Activated naive CD8-positive, alpha-beta T cell treated with anti-CD3 and anti-CD28 coated beads, Interleukin-2, amount 50 U/mL, for 24 hours (primary cell): ENCODE results near the gene NPFF.
A peak's percentile ranks its signal among the peaks of the same experiment; 100 is the strongest.
"Not testable (repeated sequence)": the region's sequence is repeated elsewhere in the genome, so short reads cannot be mapped to it uniquely, and the experiment has no call there.

Source experiments
- ATAC-seq: fragments of 150-1000 bp; cut with Tn5 transposase; one replicate; pipeline ENCODE4 v1.10.0; 2021
- DNase-seq: peaks from one replicate; pipeline ENCODE4 v3.0.0; 2021
- H3K27ac Mint-ChIP-seq: one replicate; pipeline ENCODE4 v1.8.0; 2021; ENCODE audit warnings: mild to moderate bottlenecking, mixed read lengths
- H3K27me3 Mint-ChIP-seq: one replicate; pipeline ENCODE4 v1.8.0; 2021; ENCODE audit warnings: mixed read lengths
- H3K36me3 Mint-ChIP-seq: one replicate; pipeline ENCODE4 v1.8.0; 2021; ENCODE audit warnings: low read depth, mixed read lengths
- H3K4me1 Mint-ChIP-seq: one replicate; pipeline ENCODE4 v1.8.0; 2021; ENCODE audit warnings: mixed read lengths
- H3K4me3 Mint-ChIP-seq: one replicate; pipeline ENCODE4 v1.8.0; 2021; ENCODE audit warnings: mild to moderate bottlenecking, moderate library complexity, mixed read lengths
- H3K9me3 Mint-ChIP-seq: one replicate; pipeline ENCODE4 v1.8.0; 2021; ENCODE audit warnings: mixed read lengths

NPFF gene

DNA sequence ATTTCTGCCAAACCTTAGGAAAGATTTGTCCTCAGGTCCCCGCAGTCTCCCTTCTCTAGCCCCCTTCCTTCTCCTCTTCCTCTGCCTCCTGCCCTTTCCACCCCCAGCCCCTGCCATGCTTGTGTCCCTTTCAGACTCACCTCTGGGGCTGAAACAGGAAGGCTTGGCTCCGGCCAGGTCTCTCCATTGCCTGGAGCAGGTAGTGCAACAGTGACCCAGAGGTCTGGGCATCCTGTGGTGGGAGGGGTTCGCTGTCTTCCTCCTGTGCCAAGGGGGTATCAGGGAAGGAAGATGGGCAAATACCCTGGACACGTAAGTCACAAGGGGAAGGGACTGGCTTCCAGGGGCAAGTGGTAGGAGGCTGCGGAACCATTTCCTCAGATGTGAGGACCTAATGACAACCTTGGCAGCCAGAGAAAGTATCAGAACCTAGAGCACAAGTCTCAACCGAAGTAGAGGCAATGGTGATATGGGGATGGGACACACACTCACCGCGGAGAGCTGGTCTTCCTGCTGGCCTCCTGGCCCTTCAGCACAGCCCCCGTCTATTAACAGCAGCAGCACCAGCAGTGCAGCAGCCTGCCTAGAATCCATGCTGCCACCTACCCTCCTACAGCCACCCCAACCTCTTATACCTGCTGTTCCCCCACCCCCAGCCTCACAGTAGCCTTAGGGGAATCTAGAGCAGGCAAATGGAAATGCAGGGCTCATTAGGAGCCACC is at the start of gene NPFF:
Gene NPFF (minus strand): TSS at position 604 of the 722 bp plus-strand sequence. CDS start 10 bp downstream, at position 594.
- ATAC-seq (no peak), DNase-seq (no peak)
- Mint-ChIP-seq H3K4me3 (no peak within 1 kb of the TSS), H3K27ac (no peak within 1 kb of the TSS), H3K27me3 (no peaks in the 10 kb centered on the region), H3K36me3 (peaks cover 7% of the 10 kb centered on the region), H3K9me3 (no peaks in the 10 kb centered on the region), H3K4me1 (peaks cover 13% of the 10 kb centered on the region)

DNA sequence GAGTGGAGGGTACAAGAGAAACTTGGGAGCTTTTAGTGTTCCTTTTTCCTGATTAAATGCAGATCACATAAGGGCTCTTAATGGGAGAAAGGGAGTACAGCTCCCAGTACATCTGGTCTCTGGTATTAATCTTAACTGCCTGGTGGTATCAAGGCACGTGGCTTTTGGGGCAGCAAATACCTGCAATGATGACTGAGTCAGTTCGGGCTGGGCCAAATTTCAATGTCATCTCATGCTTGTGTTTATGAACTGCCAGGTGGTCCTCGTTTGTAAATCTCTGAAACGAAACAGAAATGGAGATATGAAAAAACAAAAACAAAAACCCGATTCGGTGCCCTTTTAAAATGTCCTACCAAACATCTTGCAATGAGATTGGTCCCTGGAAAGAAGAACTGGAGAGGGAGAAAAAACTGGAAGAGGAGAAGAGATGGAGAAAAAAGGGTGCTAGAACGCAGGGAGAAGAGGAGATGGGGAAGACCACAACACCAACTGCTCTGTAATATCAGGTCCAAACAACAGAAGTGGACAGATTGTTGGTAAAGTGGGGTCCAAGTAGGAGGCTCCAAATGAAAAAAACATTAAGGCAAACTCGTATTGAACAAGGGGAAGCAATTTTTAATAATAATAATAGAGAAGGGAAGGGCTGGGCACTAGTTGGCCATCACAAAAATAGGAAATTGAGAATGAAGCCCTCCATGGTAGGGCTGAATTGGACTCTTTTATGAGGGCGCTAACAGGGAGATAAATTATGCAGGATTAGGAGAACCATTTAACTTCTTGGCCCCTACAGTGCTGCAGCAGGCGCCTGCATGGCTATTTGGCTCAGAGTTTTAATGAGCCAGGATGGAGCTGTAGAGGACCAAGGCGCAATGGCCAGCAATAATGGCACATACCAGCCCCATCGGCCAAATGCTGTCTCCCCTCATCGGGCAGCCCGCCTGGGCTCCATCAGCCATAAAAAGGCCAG is 45.4 kb upstream of the NPFF start:
- Mint-ChIP-seq H3K4me1 (peaks cover 2% of the 10 kb centered on the region), H3K36me3 (peaks cover 3% of the 10 kb centered on the region), H3K4me3 (no peak overlapping the region), H3K9me3 (no peaks in the 10 kb centered on the region), H3K27ac (no peak overlapping the region), H3K27me3 (no peaks in the 10 kb centered on the region)
- no peak for DNase-seq
- ATAC-seq = no peak

- H3K4me3 Mint-ChIP-seq = no peak overlapping the region
- H3K4me1 Mint-ChIP-seq = peaks cover 2% of the 10 kb centered on the region
- no peak for ATAC-seq
- peaks cover 3% of the 10 kb centered on the region for H3K36me3 Mint-ChIP-seq
- no peak for DNase-seq
- H3K27me3 Mint-ChIP-seq = no peaks in the 10 kb centered on the region
- no peak overlapping the region for H3K27ac Mint-ChIP-seq
- no peaks in the 10 kb centered on the region for H3K9me3 Mint-ChIP-seq
Observed at GRCh38 chr12:53551889-53552291, 44.6 kb upstream of the NPFF start.

- no peaks in the 10 kb centered on the region for H3K9me3 Mint-ChIP-seq
- H3K36me3 Mint-ChIP-seq = peaks cover 3% of the 10 kb centered on the region
- DNase-seq (no peak), ATAC-seq (no peak)
- H3K27me3 Mint-ChIP-seq = no peaks in the 10 kb centered on the region
- H3K27ac Mint-ChIP-seq = no peak overlapping the region
- H3K4me1 Mint-ChIP-seq = peaks cover 2% of the 10 kb centered on the region
- H3K4me3 Mint-ChIP-seq = no peak overlapping the region
Observed at GRCh38 chr12:53550595-53550994, 43.3 kb upstream of the NPFF start.

- not testable (repeated sequence) for H3K27me3 Mint-ChIP-seq, DNase-seq, H3K9me3 Mint-ChIP-seq, H3K4me3 Mint-ChIP-seq, ATAC-seq, H3K4me1 Mint-ChIP-seq, H3K27ac Mint-ChIP-seq, H3K36me3 Mint-ChIP-seq
Observed at GRCh38 chr12:53550131-53550530, 42.8 kb upstream of the NPFF start.

GRCh38 chr12:53548354-53548753 is 41.1 kb upstream of the NPFF start:
- not testable (repeated sequence) for H3K9me3 Mint-ChIP-seq, H3K36me3 Mint-ChIP-seq, H3K27me3 Mint-ChIP-seq, H3K4me3 Mint-ChIP-seq, ATAC-seq, H3K27ac Mint-ChIP-seq, DNase-seq
- peaks cover 10% of the 10 kb centered on the region for H3K4me1 Mint-ChIP-seq

DNA sequence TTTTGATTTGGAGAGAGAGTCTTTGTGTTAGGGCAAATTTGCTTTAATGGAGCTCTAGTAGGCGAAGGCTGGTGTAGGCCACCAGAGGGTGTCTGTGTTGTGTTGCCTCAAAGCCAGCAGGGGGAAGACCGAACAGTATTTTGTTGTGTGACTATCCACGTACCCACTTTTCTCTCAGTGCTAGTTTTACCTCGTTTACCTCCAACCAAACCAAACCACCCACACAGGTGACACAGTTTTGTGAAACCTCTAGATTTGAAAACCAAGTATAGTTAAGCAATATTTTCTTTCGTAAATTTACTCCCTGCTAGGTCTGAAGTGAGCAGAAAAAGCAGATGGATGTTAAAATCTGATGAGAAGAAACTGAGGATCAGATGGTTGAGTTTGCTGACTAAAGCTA is 36.3 kb upstream of the NPFF start:
- DNase-seq (peak; percentile 26), ATAC-seq (peak; percentile 94)
- Mint-ChIP-seq H3K4me1 (peaks cover 11% of the 10 kb centered on the region), H3K9me3 (no peaks in the 10 kb centered on the region), H3K27me3 (no peaks in the 10 kb centered on the region), H3K36me3 (peaks cover 11% of the 10 kb centered on the region), H3K27ac (no peak overlapping the region), H3K4me3 (no peak overlapping the region)

GRCh38 chr12:53539526-53539925 is 32.2 kb upstream of the NPFF start:
- Mint-ChIP-seq H3K27ac (no peak overlapping the region), H3K36me3 (peaks cover 29% of the 10 kb centered on the region), H3K9me3 (no peaks in the 10 kb centered on the region), H3K4me3 (no peak overlapping the region), H3K27me3 (no peaks in the 10 kb centered on the region), H3K4me1 (peaks cover 11% of the 10 kb centered on the region)
- ATAC-seq (no peak), DNase-seq (no peak)

- Mint-ChIP-seq H3K27me3 (no peaks in the 10 kb centered on the region), H3K9me3 (no peaks in the 10 kb centered on the region), H3K36me3 (peaks cover 32% of the 10 kb centered on the region), H3K4me3 (no peak overlapping the region), H3K27ac (no peak overlapping the region), H3K4me1 (peaks cover 1% of the 10 kb centered on the region)
- DNase-seq (no peak), ATAC-seq (no peak)
Observed at GRCh38 chr12:53538209-53538689, 31.0 kb upstream of the NPFF start.

DNA sequence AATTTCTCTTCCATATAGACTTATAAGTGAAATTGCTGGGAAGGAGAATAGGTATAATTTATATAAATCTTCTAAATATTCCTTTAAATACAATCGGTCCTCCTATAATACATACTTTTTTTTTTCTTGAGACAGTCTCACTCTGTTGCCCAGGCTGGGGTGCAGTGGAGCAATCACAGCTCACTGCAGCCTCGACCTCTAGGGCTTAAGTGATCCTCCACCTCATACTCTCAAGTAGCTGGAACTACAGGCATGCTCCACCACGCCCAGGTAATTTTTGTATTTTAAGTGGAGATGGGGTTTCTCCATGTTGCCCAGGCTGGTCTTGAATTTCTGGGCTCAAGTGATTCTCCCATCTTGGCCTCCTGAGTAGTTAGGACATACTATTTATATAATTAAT is 29.7 kb upstream of the NPFF start:
- Mint-ChIP-seq H3K9me3 (no peaks in the 10 kb centered on the region), H3K36me3 (peaks cover 36% of the 10 kb centered on the region), H3K27me3 (no peaks in the 10 kb centered on the region), H3K4me1 (no peaks in the 10 kb centered on the region), H3K27ac (no peak overlapping the region), H3K4me3 (no peak overlapping the region)
- DNase-seq (no peak), ATAC-seq (no peak)

GRCh38 chr12:53533471-53533870 is 26.2 kb upstream of the NPFF start:
- Mint-ChIP-seq H3K27ac (no peak overlapping the region), H3K36me3 (peaks cover 43% of the 10 kb centered on the region), H3K4me1 (no peaks in the 10 kb centered on the region), H3K9me3 (no peaks in the 10 kb centered on the region), H3K27me3 (no peaks in the 10 kb centered on the region), H3K4me3 (no peak overlapping the region)
- no peak for DNase-seq
- ATAC-seq = no peak

DNA sequence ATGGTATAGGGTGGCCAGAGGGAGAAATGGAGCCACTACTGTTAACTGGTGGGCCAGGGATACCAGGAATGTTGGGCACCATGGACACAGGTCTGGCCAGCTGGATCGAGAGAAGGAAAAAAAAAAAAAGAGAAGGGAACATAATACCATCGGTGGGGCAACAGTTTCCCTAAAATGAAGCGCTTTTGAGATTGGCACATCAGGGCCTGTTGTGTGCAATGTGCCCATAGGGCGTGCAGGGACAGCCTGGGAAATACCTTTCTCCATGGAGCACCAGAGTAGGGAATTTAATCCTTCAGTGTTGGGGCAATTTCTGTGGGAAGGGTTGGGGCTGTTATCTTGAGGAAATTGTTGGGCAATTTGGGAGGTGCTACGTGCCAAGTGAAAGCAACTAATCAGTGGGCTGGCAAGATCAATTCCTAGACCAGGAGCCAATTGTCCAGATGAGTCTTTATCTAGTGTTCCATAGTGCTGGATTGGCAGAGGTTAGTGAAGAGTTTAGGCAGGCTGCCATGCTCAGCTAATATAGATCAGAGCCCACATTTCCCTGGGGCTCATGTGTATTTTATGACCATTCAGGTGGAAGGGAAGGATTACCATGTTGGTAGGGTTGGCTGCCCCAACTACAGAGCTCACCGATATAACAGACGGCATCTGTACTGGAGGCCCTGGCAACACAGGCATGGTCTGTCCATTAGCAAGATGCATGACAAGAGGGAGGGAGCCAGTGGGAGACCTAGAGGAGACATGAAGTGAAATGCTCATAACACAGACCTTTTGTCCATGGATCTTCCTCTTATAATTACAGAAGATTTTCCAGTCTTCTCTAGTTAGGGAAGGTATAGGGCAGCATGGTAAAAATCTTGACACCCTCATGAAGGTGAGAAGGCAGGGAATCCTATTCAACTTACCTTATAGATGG is 25.5 kb upstream of the NPFF start:
- Mint-ChIP-seq H3K4me3 (no peak overlapping the region), H3K27ac (no peak overlapping the region), H3K9me3 (no peaks in the 10 kb centered on the region), H3K27me3 (no peaks in the 10 kb centered on the region), H3K4me1 (no peaks in the 10 kb centered on the region), H3K36me3 (peaks cover 43% of the 10 kb centered on the region)
- no peak for ATAC-seq
- no peak for DNase-seq

GRCh38 chr12:53532021-53532420 is 24.7 kb upstream of the NPFF start:
- Mint-ChIP-seq H3K4me3 (no peak overlapping the region), H3K27ac (no peak overlapping the region), H3K4me1 (no peaks in the 10 kb centered on the region), H3K36me3 (peaks cover 39% of the 10 kb centered on the region), H3K27me3 (no peaks in the 10 kb centered on the region), H3K9me3 (no peaks in the 10 kb centered on the region)
- DNase-seq (no peak), ATAC-seq (no peak)

DNA sequence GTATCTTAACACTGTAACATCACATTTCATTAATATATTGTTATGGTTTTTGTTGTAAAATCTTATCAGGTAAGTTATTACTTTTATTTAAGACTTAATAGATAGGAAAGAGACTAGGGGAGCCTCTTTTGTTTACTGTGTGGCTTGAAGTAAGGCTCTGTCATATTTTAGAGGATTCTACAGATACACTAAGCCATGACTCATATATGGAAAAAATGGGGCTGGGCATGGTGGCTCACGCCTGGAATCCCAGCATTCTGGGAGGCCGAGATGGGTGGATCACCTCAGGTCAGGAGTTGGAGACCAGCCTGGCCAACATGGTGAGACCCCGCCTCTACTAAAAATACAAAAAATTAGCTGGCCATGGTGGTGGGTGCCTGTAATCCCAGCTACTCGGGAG is 23.6 kb upstream of the NPFF start:
- Mint-ChIP-seq H3K27ac (no peak overlapping the region), H3K36me3 (peaks cover 39% of the 10 kb centered on the region), H3K27me3 (no peaks in the 10 kb centered on the region), H3K4me1 (no peaks in the 10 kb centered on the region), H3K9me3 (no peaks in the 10 kb centered on the region), H3K4me3 (no peak overlapping the region)
- DNase-seq (no peak), ATAC-seq (no peak)
